Hepatocyte (in vitro differentiated cells): Measurements from ENCODE around the gene FDXACB1. TPM values are rescaled to one million over a fixed set of nuclear protein-coding genes. Genes with fewer than 3 reads are reported as not detected.
A peak's percentile ranks its signal among the peaks of the same experiment; 100 is the strongest.

ENCODE experiments used
- DNase-seq: peaks from one replicate; pipeline ENCODE4 v3.0.0-alpha.2; 2016; ENCODE audit warnings: low spot score
- H2AFZ ChIP-seq: fragments of 200-600 bp; sonication (generic); 2 replicates; pipeline ENCODE4 v1.6.0; 2016; ENCODE audit warnings: antibody characterized with exemption, mild to moderate bottlenecking
- H3K27ac ChIP-seq: fragments of 200-600 bp; sonication (generic); 2 replicates; pipeline ENCODE4 v1.5.1; 2016; ENCODE audit warnings: mild to moderate bottlenecking
- H3K27me3 ChIP-seq: fragments of 200-600 bp; sonication (generic); 2 replicates; pipeline ENCODE4 v1.6.1; 2016
- H3K36me3 ChIP-seq: fragments of 200-600 bp; sonication (generic); replicated peaks from 2 replicates; pipeline ENCODE4 v1.5.1; 2016; ENCODE audit warnings: low read depth; ENCODE audit not compliant: insufficient read depth
- H3K4me1 ChIP-seq: fragments of 200-600 bp; sonication (generic); 2 replicates; pipeline ENCODE4 v1.5.1; 2016; ENCODE audit warnings: mild to moderate bottlenecking, moderate library complexity; ENCODE audit not compliant: insufficient read depth
- H3K4me2 ChIP-seq: fragments of 200-600 bp; sonication (generic); 2 replicates; pipeline ENCODE4 v1.6.0; 2016
- H3K4me3 ChIP-seq: fragments of 200-600 bp; sonication (generic); 2 replicates; pipeline ENCODE4 v1.5.1; 2016; ENCODE audit warnings: mild to moderate bottlenecking
- H3K79me2 ChIP-seq: fragments of 200-600 bp; sonication (generic); 2 replicates; pipeline ENCODE4 v1.6.0; 2017; ENCODE audit warnings: mild to moderate bottlenecking
- H3K9me2 ChIP-seq: fragments of 200-600 bp; sonication (generic); replicated peaks from 2 replicates; pipeline ENCODE4 v1.6.0; 2017; ENCODE audit warnings: mild to moderate bottlenecking; ENCODE audit not compliant: insufficient read depth
- H3K9me3 ChIP-seq: fragments of 200-600 bp; sonication (generic); 2 replicates; pipeline ENCODE4 v1.5.1; 2016; ENCODE audit warnings: low read depth, mild to moderate bottlenecking
- H4K20me1 ChIP-seq: fragments of 200-600 bp; sonication (generic); 2 replicates; pipeline ENCODE4 v1.6.0; 2016; ENCODE audit warnings: mild to moderate bottlenecking; ENCODE audit not compliant: insufficient read depth, poor library complexity, severe bottlenecking
- CTCF ChIP-seq: fragments of 200-600 bp; sonication (generic); IDR thresholded peaks from 2 replicates; pipeline ENCODE4 v1.5.1; 2016; ENCODE audit warnings: antibody characterized with exemption, mild to moderate bottlenecking; ENCODE audit not compliant: poor library complexity
- EZH2 ChIP-seq: fragments of 200-600 bp; sonication (generic); IDR thresholded peaks from 2 replicates; pipeline ENCODE4 v1.6.1; 2016; ENCODE audit warnings: antibody characterized with exemption, mild to moderate bottlenecking, borderline replicate concordance
- EZH2phosphoT487 ChIP-seq: fragments of 200-600 bp; sonication (generic); IDR thresholded peaks from one replicate; pipeline ENCODE4 v1.6.1; 2018; ENCODE audit warnings: antibody characterized with exemption, mild to moderate bottlenecking, low read depth, moderate library complexity; ENCODE audit not compliant: unreplicated experiment, severe bottlenecking
- WGBS: methylation state at CpG from one replicate; pipeline ENCODE4 v1.1.6; 2016; ENCODE audit warnings: low lambda C conversion rate; ENCODE audit errors: missing lambda C conversion rate; 5-methylcytosine and 5-hydroxymethylcytosine counted together
- polyA plus RNA-seq: library from polyadenylated mRNA; unstranded; fragments of >200 nt; fragmentation: Nextera tagmentation; extraction: Ambion mirVana; gene quantifications from 2 replicates; pipeline ENCODE4 v1.2.1, GENCODE V29; 2016
- total RNA-seq: library from RNA; depleted of rRNA; stranded (reverse); fragments of >200 nt; gene quantifications from 2 replicates; pipeline ENCODE4 v1.2.3, GENCODE V29; 2014

FDXACB1 gene
- total and polyA plus RNA-seq, 2 experiments from 2014 or later = 0.64 to 2.3 TPM

GRCh38 chr11:111837366-111837891, 41.5 kb downstream of the FDXACB1 start:
- H3K27me3 ChIP-seq = no peaks in the 10 kb centered on the region
- H3K36me3 ChIP-seq = no peaks in the 10 kb centered on the region
- H3K79me2 ChIP-seq = no peaks in the 10 kb centered on the region
- no peak for TF ChIP-seq EZH2
- TF ChIP-seq EZH2phosphoT487 = no peak
- TF ChIP-seq CTCF = no peak
- no peaks in the 10 kb centered on the region for H4K20me1 ChIP-seq
- no peaks in the 10 kb centered on the region for H3K9me2 ChIP-seq
- WGBS = 96% methylated on average over 5 of the region's 5 CpGs
- peaks cover 40% of the 10 kb centered on the region for H3K4me1 ChIP-seq
- no peak overlapping the region for H3K4me2 ChIP-seq
- H3K4me3 ChIP-seq = no peak overlapping the region
- H3K27ac ChIP-seq = peak overlapping the region; percentile 57
- no peaks in the 10 kb centered on the region for H3K9me3 ChIP-seq
- DNase-seq = no peak
- no peak overlapping the region for H2AFZ ChIP-seq

- no peak for TF ChIP-seq EZH2
- TF ChIP-seq EZH2phosphoT487 = no peak
- TF ChIP-seq CTCF = no peak
- Histone ChIP-seq H3K79me2 (no peaks in the 10 kb centered on the region), H3K27me3 (no peaks in the 10 kb centered on the region), H3K4me2 (no peak overlapping the region), H4K20me1 (no peaks in the 10 kb centered on the region), H3K9me2 (no peaks in the 10 kb centered on the region), H2AFZ (no peak overlapping the region), H3K27ac (peak overlapping the region; percentile 57), H3K36me3 (no peaks in the 10 kb centered on the region), H3K4me3 (no peak overlapping the region), H3K9me3 (no peaks in the 10 kb centered on the region), H3K4me1 (peaks cover 40% of the 10 kb centered on the region)
- WGBS = 63% methylated on average over 1 of the region's 1 CpG
- peak; percentile 18 for DNase-seq
These were observed 42.2 kb downstream of the FDXACB1 start for GRCh38 chr11:111836721-111837120.

GRCh38 chr11:111836162-111836561, 42.8 kb downstream of the FDXACB1 start:
- no peak for TF ChIP-seq CTCF
- TF ChIP-seq EZH2 = no peak
- no peak for TF ChIP-seq EZH2phosphoT487
- H3K9me2 ChIP-seq = no peaks in the 10 kb centered on the region
- no peak overlapping the region for H3K4me3 ChIP-seq
- no peaks in the 10 kb centered on the region for H3K27me3 ChIP-seq
- no peak overlapping the region for H2AFZ ChIP-seq
- no peaks in the 10 kb centered on the region for H3K9me3 ChIP-seq
- no peaks in the 10 kb centered on the region for H3K79me2 ChIP-seq
- H4K20me1 ChIP-seq = no peaks in the 10 kb centered on the region
- 94% methylated on average over 1 of the region's 1 CpG for WGBS
- peak overlapping the region; percentile 57 for H3K27ac ChIP-seq
- no peak overlapping the region for H3K4me2 ChIP-seq
- DNase-seq = no peak
- H3K4me1 ChIP-seq = peaks cover 40% of the 10 kb centered on the region
- no peaks in the 10 kb centered on the region for H3K36me3 ChIP-seq
